ENCODE data around the gene RPUSD4.

The RPUSD4 gene

DNA sequence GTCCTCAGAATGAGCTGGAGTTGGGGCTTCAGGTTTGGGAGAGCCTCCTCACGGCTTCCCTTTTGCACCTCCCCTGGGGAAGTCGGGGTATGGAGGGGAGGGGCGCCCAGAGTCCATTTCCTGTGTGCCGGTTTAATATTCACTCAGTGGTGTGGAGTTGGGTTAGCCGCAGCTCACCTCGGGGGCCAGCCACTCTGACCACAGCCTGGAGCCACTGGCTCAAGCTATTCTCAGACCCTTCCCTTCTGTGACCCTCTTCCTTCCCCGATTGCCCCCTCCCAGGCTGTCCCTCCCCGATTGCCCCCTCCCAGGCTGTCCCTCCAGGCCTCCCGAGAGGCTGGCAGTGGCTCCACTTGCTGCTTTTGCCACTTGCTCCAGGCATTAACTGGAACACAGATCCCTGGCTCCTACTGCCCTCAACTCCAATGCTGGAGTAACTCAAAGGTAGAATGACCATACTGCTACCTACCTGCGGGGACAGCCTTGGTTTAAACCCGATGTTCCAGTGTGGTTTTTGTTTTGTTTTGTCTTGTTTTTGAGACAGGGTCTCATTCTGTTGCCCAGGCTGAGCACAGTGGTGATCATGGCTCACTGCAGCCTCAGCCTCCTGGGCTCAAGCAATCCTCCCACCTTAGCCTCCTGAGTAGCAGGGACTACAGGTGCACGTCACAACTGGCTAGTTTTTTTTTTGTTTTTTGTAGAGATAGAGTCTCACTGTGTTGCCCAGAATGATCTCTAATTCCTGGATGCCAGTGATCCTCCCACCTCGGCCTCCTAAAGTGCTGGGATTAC is 29.3 kb downstream of the RPUSD4 start:
- no peak for DNase-seq

DNA sequence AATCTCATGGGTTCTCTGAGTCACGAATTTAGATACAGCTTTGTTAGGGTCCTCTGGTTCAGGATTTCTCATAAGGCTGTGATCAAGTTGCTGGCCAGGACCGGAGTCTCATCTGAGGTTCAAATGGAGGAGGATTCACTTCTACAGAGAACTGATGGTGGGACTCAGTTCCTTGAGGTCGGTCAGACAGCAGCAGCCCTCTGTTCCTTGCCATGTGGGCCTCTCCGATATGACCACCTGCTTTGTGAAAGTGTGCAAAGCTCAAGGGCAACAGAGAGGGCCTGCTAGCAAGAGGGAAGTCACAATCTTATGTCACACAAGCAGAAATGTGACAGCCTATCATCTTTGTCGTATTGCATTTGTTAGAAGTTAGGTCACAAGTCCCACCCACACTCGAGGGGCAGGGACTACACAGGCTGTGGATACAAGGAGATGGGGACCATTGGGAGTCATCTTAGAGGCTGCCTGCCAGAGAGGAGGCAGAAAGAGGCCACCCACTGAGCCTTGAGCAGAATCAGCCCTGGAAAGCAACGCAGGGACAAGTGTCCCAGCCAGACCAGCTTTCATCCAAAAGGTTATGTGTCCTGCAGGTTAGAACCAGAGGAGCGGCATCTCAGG is 34.5 kb downstream of the RPUSD4 start:
- no peak for DNase-seq

DNA sequence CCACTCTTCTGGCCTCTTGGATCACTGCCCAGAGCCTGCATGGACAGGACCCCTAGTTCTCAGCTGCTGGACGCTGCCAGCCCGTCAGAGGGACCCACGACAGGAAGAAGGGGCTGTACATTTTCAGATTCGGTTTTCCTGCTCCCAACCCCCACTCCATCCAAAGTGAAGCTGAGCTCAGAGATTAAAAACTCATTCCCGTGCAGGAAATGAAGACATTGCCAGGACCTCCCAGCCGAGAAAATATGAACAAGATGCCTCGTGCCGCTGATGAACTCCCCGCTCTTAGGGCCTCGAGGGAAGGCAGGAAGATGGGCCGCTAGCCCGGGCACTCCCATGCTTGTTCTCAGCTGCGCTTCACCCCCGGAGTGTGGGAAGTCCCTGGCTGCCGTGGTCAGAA is 36.1 kb downstream of the RPUSD4 start:
- no peak for DNase-seq

DNA sequence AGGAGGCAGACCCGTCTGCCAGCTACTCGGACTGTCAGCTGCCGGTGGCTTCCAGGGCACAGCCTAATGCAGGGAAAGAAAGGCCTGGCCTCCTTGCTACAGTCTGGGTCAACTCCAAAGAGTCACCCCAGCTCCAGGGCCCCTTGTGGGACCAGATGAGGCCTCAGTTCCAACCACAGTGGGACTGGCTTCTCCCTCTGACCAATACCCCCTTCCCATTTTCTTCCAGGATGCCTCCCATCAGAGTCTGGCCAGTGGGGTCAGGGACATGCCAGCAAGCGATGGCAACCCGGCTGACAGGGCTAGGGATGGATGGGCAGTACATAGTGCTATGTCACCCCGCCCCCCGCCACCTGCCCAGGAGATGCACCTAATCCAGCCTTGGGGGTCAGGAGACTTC is 36.6 kb downstream of the RPUSD4 start:
- no peak for DNase-seq

DNA sequence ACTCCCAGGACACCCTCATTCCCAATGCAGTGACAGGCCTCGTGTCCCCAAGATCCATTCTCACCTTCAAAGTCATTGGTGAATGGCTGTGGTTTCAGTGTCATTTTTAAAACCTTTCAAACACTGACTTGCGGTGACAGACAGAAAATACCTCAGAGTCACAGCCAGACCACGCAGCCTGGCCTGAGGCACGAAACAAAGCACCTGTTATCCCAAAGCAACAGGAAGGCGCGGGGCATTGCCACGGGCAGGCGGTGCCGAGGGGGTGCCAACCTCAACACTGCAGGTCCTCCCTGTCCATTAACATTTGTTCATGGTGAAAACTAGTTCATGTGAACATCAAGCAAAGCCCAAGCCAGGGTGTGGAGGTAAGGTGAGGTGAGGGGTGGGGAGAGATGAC is 38.2 kb downstream of the RPUSD4 start:
- peak; percentile 17 for DNase-seq

DNA sequence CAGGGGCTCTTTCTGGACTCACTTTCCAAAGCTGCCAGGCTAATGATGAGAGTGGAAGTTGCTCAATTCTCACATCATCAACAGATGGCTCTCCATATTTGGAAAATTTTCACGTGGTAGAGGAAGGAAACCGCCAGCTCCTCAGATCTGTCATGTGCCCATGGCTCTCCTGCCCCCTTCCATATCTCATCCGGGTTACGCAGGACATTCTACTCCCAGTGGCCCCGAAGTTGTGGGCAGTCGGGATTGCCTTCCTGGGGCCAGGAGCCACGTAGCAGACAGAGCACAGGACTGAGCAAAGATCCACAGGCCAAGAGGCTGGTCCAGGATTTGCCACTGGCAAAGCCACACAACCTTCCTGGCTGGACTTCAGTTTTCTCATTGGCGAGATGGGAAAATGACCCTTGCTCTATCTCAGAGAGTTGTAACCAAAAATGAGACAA is 38.8 kb downstream of the RPUSD4 start:
- no peak for DNase-seq

DNA sequence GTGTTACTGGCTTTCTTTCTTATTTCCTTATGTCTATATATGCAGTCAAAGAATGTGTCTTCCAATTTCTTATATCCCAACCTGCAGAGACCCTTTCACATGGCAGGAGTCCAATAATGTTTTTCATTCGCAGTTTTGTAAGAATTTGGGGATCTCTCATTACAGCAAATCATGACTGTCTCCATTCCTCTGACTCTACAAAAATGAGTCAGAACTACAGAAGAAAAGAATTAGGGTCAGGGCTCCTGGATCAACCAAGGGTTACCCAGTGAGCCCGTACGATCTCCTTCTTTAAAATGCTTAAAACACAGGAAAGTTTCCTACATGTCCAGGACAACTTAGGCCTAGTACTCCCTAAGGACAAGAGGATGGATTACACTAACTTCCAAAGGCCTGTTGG is 42.2 kb downstream of the RPUSD4 start:
- DNase-seq: no peak

DNA sequence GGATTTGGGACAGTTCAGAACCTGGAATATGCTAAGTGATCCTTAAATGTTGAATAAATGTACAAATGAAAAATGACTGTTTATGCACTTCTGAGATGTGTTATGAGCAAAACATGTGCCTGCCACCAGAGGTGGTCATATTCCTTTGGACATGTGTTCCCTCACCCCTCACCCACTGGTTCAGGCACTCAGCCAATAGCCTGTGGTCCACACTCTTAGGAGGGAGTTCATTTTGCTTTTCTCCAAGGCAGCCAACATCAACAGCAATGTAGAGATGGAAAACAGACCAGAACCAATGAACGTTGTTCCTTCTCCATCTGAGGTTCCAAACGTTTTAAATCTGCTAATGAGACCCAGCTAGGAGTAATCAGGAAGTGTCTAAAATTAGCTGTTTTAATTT is 44.0 kb downstream of the RPUSD4 start:
- no peak for DNase-seq

DNA sequence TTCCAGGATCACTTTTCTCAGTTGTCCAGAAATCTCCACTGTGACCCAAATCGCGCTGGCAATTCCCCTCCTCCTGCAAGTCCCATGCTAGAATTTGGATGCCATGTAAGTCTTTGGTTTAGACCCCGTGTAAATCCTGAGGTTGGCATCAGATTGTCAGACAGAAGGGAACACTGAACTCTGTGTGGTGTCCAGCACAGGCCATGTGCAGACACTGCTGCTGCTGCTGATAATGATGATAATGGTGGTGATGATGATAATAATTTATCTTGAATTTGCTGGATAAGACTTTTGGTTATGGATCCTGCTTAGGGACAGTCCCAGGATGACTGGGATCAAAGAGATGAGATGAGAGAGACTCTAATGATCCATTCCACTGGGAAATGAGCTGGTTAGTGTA is 45.0 kb downstream of the RPUSD4 start:
- DNase-seq: no peak

DNA sequence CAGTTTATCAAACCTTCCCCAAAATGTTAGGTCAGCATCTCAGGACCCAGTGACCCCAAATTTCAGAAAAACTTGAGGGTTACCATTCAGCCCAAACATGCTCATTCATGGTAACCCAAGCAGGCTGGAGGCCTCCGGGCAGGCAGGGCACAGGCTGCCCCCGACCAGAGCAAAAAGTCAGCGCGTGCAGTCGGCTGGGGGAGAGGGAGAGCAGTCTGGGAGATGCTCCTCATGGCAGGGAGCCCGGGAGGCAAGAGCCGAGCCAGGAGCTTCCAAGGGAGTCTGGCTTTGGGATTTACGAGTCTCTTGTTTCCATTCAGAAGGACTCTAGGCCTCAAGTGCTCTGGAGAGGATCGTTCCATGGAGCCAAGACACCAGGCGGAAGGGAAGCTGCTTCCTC is 45.7 kb downstream of the RPUSD4 start:
- no peak for DNase-seq

DNA sequence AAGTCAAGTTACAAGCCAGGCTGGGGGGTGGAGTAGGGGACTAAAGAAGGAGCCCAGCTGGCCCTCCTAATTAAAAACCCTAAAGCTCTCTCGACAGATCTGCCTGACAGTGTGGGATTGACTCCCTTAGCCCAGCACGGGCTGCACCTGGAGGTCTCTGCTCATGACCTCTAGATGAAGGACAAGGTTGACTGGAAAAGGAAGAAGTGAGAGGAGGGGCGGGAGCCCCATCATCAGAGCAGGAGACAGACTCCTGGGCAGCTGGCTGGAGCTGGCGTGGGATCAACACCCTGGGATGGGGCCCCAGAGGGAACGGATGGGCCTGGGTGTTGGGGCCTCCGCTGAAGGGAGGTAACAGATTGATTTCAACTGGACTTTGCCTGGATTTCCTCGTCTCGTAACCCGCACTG is 46.1 kb downstream of the RPUSD4 start:
- no peak for DNase-seq

DNA sequence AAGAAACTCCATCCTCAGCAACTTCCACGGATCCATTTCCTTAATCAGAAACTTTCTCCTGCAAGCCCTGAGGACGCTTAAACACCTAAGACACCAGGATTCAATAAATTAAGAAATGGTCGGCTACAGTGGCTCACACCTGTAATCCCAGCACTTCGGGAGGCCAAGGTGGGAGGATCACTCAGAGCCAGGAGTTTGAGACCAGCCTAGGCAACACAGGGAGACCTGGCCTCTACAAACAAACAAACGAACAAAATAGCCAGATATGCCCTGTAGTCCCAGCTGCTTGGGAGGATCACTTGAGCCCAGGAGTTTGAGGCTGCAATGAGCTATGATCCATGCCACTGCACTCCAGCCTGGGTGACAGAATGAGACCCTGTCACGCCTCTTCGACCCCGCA is 46.7 kb downstream of the RPUSD4 start:
- DNase-seq: no peak

DNA sequence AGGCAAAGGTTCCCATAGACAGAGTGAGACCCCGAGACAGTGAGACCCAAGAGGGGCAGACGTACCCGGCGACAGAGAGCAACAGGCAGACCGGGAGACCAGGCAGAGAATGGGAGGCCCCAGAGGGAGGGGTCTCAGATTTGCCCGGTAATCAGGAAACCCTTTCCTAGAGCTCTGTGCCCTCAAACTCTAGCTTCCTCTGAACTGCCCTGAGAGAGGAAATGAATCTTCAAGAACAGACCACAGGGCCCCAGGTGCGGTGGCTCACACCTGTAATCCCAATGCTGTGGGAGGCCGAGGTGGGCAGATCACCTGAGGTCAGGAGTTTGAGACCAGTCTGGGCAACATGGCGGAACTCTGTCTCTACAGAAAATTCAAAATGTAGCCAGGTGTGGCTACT is 47.7 kb downstream of the RPUSD4 start:
- DNase-seq: no peak

DNA sequence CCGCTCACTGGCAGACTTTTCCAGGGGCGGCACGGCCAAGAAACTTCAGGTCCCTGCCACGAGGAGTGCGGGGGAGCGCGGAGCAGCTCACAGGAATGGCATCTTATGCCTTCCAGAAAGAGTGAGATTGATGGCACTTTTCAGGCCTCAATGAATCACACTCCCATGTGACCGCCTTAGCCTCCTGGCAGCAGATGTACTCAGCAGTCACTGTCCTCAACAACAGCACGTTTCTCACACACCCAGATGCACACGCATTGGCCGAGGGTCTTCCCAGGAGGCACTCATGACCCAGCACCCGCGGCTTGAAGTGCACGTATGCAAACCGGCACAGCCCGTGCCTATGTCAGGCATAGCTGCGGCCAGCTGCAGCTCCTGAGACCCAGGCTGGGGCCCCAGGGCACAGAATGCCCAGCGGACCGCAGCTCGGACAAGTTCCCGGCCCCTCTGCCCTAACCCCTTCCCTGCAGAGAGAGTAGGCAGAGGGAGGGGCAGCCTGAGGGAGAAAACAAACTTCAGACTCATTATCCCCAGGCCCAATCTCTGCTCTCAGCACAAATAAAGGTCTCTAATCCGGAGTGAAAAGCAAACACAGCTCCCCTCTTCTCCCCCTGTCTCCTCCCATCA is 48.3 kb downstream of the RPUSD4 start:
- no peak for DNase-seq

DNA sequence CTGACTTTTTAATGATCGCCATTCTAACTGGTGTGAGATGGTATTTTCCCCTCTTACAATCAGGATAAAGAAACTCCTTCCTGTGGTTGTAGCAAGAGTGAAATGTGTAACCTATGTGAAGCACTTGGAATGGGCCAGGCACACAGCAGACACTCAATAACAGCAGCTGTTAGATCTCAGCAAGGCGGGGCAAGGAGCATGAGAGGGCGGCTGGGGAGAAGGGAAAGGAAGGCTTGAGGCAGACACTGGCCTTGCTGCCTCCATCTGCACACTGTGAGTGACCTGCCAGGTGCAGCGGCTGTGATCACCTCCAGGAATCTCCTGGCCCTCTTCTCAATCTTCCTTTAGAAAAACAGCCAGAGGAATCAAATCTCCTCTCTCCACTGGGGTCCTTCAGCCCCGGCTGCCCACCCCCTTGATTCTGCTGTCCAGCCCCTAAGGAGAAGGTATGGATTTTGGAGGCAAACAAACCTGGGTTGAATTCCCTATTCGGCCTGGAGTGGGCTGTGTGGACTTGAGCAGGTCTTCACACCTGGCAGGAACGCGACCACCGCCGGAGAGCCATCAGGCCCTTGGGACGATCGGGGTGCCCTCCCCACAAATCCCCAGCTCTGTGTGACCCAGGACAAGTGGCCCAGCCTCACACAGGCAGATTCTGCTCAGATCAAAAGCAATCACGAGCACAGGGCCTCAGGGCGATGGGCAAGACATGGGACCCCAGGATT is 49.0 kb downstream of the RPUSD4 start:
- DNase-seq: no peak

DNA sequence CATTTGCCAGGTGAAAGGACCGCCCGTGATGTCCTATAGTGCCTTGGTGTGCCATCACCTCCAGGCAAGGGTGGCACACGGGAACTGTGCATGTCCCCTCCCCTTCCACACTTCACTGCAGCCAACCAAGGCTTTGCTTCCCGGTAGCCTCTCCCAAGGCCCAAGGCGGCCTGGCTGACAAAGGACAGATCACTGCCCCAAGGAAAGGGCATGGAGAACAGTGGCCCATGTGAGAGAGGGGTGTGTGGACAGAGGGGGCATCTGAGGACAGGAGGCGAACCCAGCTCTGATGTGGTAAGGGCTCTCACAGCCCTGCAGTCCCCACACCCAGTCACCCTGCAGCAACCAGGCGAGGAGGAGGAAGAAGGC is 50.4 kb downstream of the RPUSD4 start:
- no peak for DNase-seq

DNA sequence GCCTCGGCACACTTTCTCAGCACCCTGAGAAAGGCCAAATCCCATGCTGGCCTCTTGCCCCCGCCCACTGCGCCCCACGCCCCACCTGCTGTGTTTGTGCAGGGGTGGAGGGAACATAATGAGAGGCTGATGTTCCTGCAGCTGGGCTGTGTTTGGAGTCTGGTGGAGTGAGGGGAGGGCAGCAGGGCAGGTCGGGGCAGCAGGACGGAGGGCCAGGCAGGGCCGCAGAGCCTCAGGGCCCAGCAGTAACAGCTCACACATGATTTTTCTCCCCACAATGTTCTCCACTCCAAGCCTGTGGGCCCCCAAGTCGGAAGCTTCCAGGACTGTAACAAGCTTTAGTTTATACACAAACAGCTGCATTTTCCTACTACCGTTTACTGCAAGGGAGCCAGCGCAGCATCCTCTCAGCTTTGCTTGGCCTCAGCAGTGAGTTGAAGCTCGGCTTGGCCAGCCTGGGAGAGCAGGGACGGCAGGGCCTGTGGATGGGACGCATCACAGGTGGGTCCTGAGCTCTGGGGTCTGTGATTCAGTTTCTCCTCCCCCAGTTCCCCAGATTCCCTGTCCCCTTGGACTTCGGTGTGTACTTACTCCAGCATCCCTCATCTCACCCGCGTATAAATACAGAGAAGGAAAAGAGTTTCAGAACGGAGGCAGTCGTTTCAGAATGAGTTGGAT is 51.0 kb downstream of the RPUSD4 start:
- DNase-seq: no peak

DNA sequence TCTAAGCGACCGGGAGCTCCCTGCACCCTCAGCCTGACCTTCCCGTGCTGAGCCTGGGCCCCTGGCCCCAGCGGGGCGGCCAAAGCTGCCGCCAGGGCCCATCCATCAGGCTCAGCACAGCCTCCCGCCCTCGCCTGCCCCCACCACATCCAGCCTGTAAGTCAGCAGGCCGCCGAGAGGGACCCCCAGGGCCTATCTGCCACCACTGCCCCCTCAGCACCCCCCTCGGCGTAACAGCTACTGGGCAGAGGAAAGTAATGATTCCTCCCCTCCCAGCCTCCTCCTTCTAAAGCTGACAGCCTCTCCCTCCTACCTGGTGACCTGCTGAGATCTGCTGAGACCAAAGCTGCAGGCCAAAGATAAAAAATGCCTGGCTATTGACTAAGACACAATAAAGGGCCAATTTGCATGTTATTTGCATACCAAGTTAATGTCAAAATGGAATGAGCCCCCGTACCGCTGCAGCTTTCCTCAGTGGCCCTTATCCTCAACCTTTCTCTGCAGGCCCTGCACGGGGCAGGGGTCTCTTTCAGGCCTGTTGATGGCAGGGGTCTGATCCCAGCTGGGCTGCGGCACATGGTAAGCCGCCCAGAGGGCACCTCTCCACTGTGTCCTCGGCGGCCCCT is 51.6 kb downstream of the RPUSD4 start:
- no peak for DNase-seq

DNA sequence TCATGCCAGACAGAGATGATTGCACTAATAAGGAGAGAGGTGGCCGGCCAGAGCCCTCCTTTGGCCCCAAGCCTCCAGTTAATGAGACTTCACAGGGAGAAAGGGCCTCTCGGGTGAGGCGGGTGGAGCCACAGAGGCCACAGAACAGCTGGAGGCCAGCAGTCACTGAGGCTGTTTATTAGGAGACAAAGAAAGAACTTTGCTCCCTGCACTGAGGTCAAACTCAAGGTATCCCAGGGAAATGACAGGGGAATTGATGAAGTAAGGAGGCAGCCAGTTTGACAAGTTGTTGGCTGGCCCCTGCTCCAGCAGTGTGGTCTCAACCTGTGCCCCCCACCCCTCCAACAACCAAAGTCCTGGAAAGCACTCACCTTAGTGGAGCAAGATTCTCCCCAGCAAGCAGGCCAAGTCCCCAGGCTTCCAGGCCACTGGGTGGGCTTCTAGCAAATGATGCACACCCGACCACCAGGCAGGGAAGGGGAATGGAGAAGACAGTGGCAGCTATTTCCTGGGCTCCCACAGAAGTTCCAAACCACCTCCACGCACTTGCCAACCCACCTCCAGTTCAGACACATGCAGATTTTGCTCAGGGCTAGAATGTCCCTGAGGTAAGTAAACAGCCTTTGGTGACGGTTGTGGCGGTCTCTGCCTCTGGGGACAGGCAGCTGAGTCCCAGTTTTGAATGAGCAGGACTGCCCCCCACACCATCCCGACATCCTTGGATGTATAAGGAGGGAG is 53.2 kb downstream of the RPUSD4 start:
- no peak for DNase-seq

DNA sequence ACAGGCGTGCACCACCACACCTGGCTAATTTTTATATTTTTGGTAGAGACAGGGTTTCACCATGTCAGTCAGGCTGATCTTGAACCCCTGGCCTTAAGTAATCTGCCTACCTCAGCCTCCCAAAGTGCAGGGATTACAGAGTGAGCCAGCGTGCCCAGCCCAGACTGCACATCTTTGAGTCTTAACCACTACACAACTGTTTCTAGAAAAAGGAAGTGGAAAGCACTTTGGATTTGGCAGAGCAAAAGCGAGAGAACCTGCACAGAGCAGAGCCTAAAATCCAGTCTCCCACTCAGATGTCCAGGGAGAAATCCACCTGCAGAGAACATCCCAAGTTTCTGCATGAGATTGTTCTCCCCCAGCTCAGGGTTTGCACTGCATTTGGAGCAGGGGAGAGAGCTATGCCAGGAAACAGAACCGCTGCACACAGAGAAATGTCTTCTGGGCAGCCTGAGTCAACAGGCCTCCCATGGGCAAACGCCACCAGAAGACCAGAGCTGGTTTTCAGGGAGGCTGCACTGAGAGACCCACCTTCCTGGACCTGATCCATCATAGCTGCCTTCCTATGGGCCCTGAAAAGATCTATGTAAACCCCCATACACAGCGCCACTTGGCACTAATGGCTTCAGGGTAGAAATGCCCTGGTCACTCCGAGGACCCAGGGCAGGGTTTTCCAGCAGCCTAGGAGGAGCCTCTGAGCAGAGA is 54.0 kb downstream of the RPUSD4 start:
- DNase-seq: no peak

DNA sequence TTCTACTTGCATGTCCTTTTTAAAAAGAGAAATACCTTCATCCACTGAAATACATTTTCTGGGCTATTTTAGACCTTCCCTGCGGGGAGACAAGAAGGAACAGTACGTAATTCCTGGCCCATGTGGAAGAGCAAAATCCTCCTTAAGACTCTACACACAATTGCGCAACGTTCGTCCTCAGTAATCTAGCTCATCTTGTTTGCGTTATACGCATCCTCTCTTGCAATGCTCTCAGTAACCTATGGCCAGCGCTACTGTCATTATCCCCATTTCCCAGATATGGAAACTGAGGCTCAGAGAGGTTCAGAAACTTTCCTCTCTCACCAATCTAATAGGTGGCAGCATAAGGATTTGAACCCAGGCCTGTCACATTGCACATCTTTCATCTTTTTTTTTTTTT is 54.6 kb downstream of the RPUSD4 start:
- no peak for DNase-seq

All from RPMI8226 (cell line).